ENCODE data around the gene ST3GAL2. TPM values are rescaled to one million over a fixed set of nuclear protein-coding genes. Genes with fewer than 3 reads are reported as not detected.
"Not testable (repeated sequence)": the region's sequence is repeated elsewhere in the genome, so short reads cannot be mapped to it uniquely, and the experiment has no call there.

ST3GAL2 gene
- total RNA-seq, 1 donor from 2014 or later: 24.2 TPM

- DNase-seq (ENCODE audit: low spot score): peak; percentile 90
- intact Hi-C loops (cut with DNase I): no loop called here
Observed at GRCh38 chr16:70395345-70395901, 43.5 kb downstream of the ST3GAL2 start.

GRCh38 chr16:70394853-70395252 is 44.0 kb downstream of the ST3GAL2 start:
- intact Hi-C loops (cut with DNase I): loop anchor here (5.0 kb wide), 1 partner anchor 77 kb away; no protein-coding TSS in a partner anchor
- DNase-seq (ENCODE audit: low spot score): no peak

GRCh38 chr16:70393662-70394061 is 45.2 kb downstream of the ST3GAL2 start:
- no peak for DNase-seq (ENCODE audit: low spot score)
- intact Hi-C loops (cut with DNase I): loop anchor here (5.0 kb wide), 1 partner anchor 79 kb away; no protein-coding TSS in a partner anchor

GRCh38 chr16:70392606-70393005 is 46.3 kb downstream of the ST3GAL2 start:
- no peak for DNase-seq (ENCODE audit: low spot score)
- intact Hi-C loops (cut with DNase I): loop anchor here (5.0 kb wide), 1 partner anchor 80 kb away; no protein-coding TSS in a partner anchor

- intact Hi-C loops (cut with DNase I): loop anchor here (5.0 kb wide), 1 partner anchor 80 kb away; no protein-coding TSS in a partner anchor
Observed at GRCh38 chr16:70391881-70392481, 46.9 kb downstream of the ST3GAL2 start.

GRCh38 chr16:70391446-70391845 is 47.5 kb downstream of the ST3GAL2 start:
- DNase-seq (ENCODE audit: low spot score): no peak
- intact Hi-C loops (cut with DNase I): loop anchor here (5.0 kb wide), 1 partner anchor 81 kb away; no protein-coding TSS in a partner anchor

More at GRCh38 chr16:70391881-70392481, 46.9 kb downstream of the ST3GAL2 start:
- no peak for DNase-seq (ENCODE audit: low spot score)

GRCh38 chr16:70390774-70391173 is 48.1 kb downstream of the ST3GAL2 start:
- intact Hi-C loops (cut with DNase I): loop anchor here (5.0 kb wide), 1 partner anchor 82 kb away; no protein-coding TSS in a partner anchor
- no peak for DNase-seq (ENCODE audit: low spot score)

- no peak for DNase-seq (ENCODE audit: low spot score)
- intact Hi-C loops (cut with DNase I): no loop called here
Observed at GRCh38 chr16:70388006-70388680, 50.8 kb downstream of the ST3GAL2 start.

- intact Hi-C loops (cut with DNase I); DNase-seq (ENCODE audit: low spot score): not testable (repeated sequence)
Observed at GRCh38 chr16:70386289-70386986, 52.5 kb downstream of the ST3GAL2 start.

GRCh38 chr16:70383421-70383960 is 55.4 kb downstream of the ST3GAL2 start:
- DNase-seq (ENCODE audit: low spot score): no peak
- intact Hi-C loops (cut with DNase I): loop anchor here (5.0 kb wide), 1 partner anchor 49 kb away; no protein-coding TSS in a partner anchor

- no peak for DNase-seq (ENCODE audit: low spot score)
- intact Hi-C loops (cut with DNase I): loop anchor here (5.0 kb wide), 1 partner anchor 51 kb away; no protein-coding TSS in a partner anchor
Observed at GRCh38 chr16:70381604-70382342, 57.1 kb downstream of the ST3GAL2 start.

GRCh38 chr16:70380919-70381603 is 57.8 kb downstream of the ST3GAL2 start:
- DNase-seq (ENCODE audit: low spot score): peak; percentile 97
- intact Hi-C loops (cut with DNase I): loop anchor here (5.0 kb wide), 1 partner anchor 51 kb away; no protein-coding TSS in a partner anchor

GRCh38 chr16:70380248-70380918 is 58.5 kb downstream of the ST3GAL2 start:
- DNase-seq (ENCODE audit: low spot score): no peak
- intact Hi-C loops (cut with DNase I): loop anchor here (5.0 kb wide), 1 partner anchor 52 kb away; no protein-coding TSS in a partner anchor

- intact Hi-C loops (cut with DNase I): loop anchor here (5.0 to 10.0 kb wide), 2 partner anchors 98 to 276 kb away; no protein-coding TSS in a partner anchor
- DNase-seq (ENCODE audit: low spot score): no peak
Observed at GRCh38 chr16:70378869-70379493, 59.9 kb downstream of the ST3GAL2 start.

- intact Hi-C loops (cut with DNase I): loop anchor here (5.0 to 10.0 kb wide), 2 partner anchors 100 to 277 kb away; no protein-coding TSS in a partner anchor
- DNase-seq (ENCODE audit: low spot score): no peak
Observed at GRCh38 chr16:70377782-70378181, 61.1 kb downstream of the ST3GAL2 start.

- intact Hi-C loops (cut with DNase I): loop anchor here (5.0 to 10.0 kb wide), 2 partner anchors 101 to 279 kb away; no protein-coding TSS in a partner anchor
- no peak for DNase-seq (ENCODE audit: low spot score)
Observed at GRCh38 chr16:70375636-70376611, 63.0 kb downstream of the ST3GAL2 start.
